ENCODE data around the gene CCND2. TPM values are rescaled to one million over a fixed set of nuclear protein-coding genes. Genes with fewer than 3 reads are reported as not detected.

Gene CCND2
- total RNA-seq, 4 donors from 2014 or later: 52.2 to 98.6 (median 63.4) TPM

GRCh38 chr12:4245446-4245845, 28.1 kb upstream of the CCND2 start:
- TF ChIP-seq CTCF (IDR thresholded peaks at IDR 0.05; ENCODE audit: low read depth): no peak

- no peak for TF ChIP-seq CTCF (IDR thresholded peaks at IDR 0.05; ENCODE audit: low read depth)
These were observed 27.4 kb upstream of the CCND2 start for GRCh38 chr12:4246116-4246515.

GRCh38 chr12:4250691-4251090, 22.9 kb upstream of the CCND2 start:
- TF ChIP-seq CTCF (IDR thresholded peaks at IDR 0.05; ENCODE audit: low read depth): no peak

GRCh38 chr12:4251216-4251891, 22.2 kb upstream of the CCND2 start:
- TF ChIP-seq CTCF (IDR thresholded peaks at IDR 0.05; ENCODE audit: low read depth): no peak

GRCh38 chr12:4251967-4252366, 21.6 kb upstream of the CCND2 start:
- no peak for TF ChIP-seq CTCF (IDR thresholded peaks at IDR 0.05; ENCODE audit: low read depth)

GRCh38 chr12:4252601-4253000, 21.0 kb upstream of the CCND2 start:
- no peak for TF ChIP-seq CTCF (IDR thresholded peaks at IDR 0.05; ENCODE audit: low read depth)

- TF ChIP-seq CTCF (IDR thresholded peaks at IDR 0.05; ENCODE audit: low read depth): no peak
These were observed 17.3 kb upstream of the CCND2 start for GRCh38 chr12:4256043-4256826.
